GM12801 (cell line): Measurements from ENCODE around the gene LACTBL1.

ENCODE experiments used
- CTCF ChIP-seq: IDR thresholded peaks from one replicate; pipeline ENCODE4 v1.5.1; 2011; ENCODE audit warnings: control low read depth; ENCODE audit not compliant: insufficient read length; ENCODE audit errors: extremely low read depth

Gene LACTBL1

DNA sequence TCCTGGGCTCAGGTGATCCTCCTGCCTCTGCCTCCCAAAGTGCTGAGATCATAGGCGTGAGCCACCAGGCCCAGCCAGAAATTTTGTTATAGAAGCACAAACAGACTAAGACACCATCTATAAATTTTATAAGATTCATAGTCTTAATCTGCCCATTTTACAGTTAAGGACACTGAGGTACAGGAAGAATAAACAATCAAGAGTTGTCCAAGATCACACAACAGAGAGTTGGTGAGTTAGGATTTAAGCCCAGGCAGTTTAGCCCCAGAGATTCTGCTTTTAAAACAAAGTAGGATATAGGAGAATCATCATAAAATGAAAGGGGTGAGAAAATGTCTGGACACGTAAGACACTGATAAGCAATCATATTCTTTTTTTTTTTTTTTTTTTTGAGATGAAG, 36.2 kb upstream of the LACTBL1 start:
- no peak for TF ChIP-seq CTCF

DNA sequence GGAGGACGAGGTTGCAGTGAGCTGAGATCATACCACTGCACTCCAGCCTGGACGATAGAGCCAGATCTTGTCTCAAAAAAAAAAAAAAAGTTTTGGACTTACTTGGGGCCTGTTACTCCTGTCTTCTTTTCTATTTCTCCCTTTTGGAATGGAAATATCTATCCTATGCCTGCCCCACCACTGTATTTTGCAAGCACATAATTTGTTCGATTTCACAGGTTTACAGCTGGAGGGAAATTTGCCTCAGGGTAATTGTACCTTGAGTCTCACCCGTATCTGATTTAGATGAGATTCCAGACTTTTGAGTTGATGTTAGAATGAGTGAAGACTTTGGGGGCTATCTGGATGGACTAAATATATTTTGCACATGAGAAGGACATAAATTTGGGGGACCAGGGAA, 34.4 kb upstream of the LACTBL1 start:
- TF ChIP-seq CTCF: no peak

GRCh38 chr1:23004112-23004511, 31.4 kb upstream of the LACTBL1 start:
- TF ChIP-seq CTCF: no peak

DNA sequence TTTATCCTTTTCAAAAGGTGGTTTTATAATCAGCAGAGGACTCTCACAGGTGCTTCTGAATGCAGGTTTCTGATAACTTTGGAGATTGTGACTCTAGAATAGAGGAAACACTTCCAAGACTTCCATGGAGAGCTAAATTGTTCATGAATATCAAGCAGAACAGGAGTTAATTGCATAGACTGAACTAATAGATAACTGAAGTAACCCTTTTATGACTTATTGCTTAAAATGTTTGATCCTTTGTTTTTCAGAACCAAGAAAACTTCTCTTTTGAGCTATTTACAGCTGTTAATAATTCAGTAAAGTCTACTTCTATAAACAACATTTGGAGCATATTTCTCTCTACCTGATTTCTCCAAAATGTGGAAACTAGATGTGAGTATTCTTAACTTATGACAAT, 23.1 kb upstream of the LACTBL1 start:
- no peak for TF ChIP-seq CTCF

- no peak for TF ChIP-seq CTCF
Measured at GRCh38 chr1:22983944-22984343, 11.3 kb upstream of the LACTBL1 start.

GRCh38 chr1:22978299-22978698, 5.6 kb upstream of the LACTBL1 start:
- no peak for TF ChIP-seq CTCF

DNA sequence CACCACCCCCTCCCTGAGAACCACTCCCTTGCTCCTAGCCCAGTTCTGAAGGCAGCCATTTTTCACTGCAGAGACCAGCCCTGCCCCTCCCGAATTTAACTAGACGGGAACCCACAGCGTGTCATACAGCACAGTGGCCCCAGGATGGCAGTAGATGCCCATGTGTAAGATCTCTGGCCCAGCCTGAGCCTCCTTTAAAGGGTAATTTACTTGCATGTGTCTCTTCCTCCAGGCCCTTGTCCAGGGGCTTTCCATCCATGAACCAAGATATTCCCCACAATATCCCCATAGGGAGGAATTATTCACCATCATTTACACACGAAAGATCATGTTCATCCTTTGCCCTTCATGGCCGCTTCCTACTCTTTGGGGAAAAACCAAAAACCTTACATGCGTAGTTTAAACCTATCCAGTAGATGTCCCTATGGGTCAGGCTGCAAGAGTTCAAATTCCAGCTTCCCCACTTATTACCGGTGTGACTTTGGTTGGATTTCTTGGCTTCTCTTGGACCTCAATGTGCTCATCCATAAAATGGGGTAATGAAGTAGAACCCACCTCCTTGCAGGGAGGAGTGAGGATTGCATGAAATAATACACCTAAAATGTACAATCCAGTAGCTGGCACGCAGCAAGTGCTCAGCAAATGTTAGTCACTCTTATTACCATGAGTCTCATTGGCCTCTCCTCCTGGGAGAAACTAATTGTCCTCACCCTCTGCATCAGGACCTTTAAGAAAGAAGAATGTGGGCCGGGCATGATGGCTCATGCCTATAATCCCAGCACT, 4.0 kb upstream of the LACTBL1 start:
- no peak for TF ChIP-seq CTCF
